GM10266 (cell line): ENCODE results near the gene ALCAM.

Experiments
- DNase-seq: peaks from one replicate; pipeline ENCODE4 v3.0.0; 2012; ENCODE audit errors: extremely low spot score
- CTCF ChIP-seq: IDR thresholded peaks from 2 replicates; pipeline ENCODE4 v1.5.1; 2012; ENCODE audit warnings: mild to moderate bottlenecking, low read depth; ENCODE audit not compliant: control insufficient read depth, insufficient read depth; ENCODE audit errors: missing control alignments

Gene ALCAM

GRCh38 chr3:105525531-105525930 is 158.8 kb downstream of the ALCAM start:
- no peak for DNase-seq
- TF ChIP-seq CTCF = no peak

- DNase-seq = no peak
- TF ChIP-seq CTCF = no peak
Observed at GRCh38 chr3:105526360-105527111, 159.8 kb downstream of the ALCAM start.

GRCh38 chr3:105527535-105527934 is 160.8 kb downstream of the ALCAM start:
- TF ChIP-seq CTCF = no peak
- DNase-seq = no peak

- no peak for TF ChIP-seq CTCF
- peak; percentile 9 for DNase-seq
Observed at GRCh38 chr3:105527949-105528348, 161.2 kb downstream of the ALCAM start.

- no peak for DNase-seq
- no peak for TF ChIP-seq CTCF
Observed at GRCh38 chr3:105528955-105529354, 162.2 kb downstream of the ALCAM start.

GRCh38 chr3:105529456-105529855 is 162.7 kb downstream of the ALCAM start:
- DNase-seq = no peak

GRCh38 chr3:105532251-105532650 is 165.5 kb downstream of the ALCAM start:
- no peak for DNase-seq
- TF ChIP-seq CTCF = no peak

More at GRCh38 chr3:105529456-105529855, 162.7 kb downstream of the ALCAM start:
- TF ChIP-seq CTCF = no peak
